HG02759 (cell line): ENCODE data around the gene KRT31.
"Not testable (repeated sequence)": the region's sequence is repeated elsewhere in the genome, so short reads cannot be mapped to it uniquely, and the experiment has no call there.

ENCODE experiments used
- ATAC-seq: cut with Tn5 transposase; IDR thresholded peaks from one replicate; pipeline ENCODE4 v1.9.1; 2021; ENCODE audit warnings: mild to moderate bottlenecking, moderate library complexity; ENCODE audit not compliant: unreplicated experiment

Gene KRT31

DNA sequence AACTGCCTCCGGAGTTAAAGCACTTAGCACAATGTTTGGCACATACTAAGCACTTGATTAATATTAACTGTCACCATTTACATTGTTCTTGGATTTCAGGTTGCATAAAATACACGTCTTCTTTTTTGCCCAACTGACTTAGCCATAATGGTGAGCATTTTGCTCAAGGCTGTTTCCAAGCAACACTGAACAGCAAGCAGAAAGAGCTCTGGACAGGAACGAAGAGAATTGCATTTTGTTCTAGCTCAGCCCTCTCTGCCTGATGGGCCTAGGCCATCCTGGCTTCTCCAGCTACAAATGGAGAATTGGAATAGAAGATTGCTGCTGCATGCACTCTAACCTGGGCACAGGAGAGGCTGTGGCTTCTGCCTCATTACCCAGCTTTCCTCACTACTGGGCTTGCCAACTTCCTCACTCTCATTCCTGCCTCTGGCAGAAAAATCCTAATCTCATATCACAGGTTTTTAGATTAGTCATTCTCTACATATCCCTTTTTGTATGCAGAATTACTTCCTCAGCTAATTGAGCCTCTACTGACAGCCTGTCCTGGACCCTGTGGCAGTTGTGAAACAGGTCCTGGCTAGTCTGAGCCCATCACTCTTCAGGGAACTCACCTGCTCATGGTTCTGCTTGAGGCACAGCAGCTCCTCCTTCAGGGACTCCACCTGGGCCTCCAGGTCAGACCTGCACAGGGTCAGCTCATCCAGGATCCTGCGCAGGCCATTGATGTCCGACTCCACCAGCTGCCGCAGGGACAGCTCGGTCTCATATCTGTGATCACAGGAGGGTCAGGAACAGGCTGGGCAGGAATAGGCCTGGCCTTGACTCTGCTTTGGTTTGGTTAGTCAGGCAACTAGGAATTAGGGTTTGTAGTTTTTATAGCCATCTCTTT, 49.3 kb downstream of the KRT31 start:
- no peak for ATAC-seq

- not testable (repeated sequence) for ATAC-seq
Observed at GRCh38 chr17:41346421-41346820, 51.0 kb downstream of the KRT31 start.

- ATAC-seq = no peak
Observed at GRCh38 chr17:41345992-41346391, 51.4 kb downstream of the KRT31 start.
